HEK293 (cell line): Measurements from ENCODE around the gene ESPNL.

ENCODE experiments used
- ZNF626 ChIP-seq: fragments of 450-650 bp; sonication (Bioruptor Pico); formaldehyde crosslinking; IDR thresholded peaks from 2 replicates; pipeline ENCODE4 v1.5.1; 2018; ENCODE audit warnings: missing biosample characterization, missing genetic modification characterization, inconsistent platforms
- ZNF660 ChIP-seq: fragments of 450-650 bp; IDR thresholded peaks from 2 replicates; pipeline ENCODE4 v1.5.1; 2018; ENCODE audit warnings: missing biosample characterization, mild to moderate bottlenecking, missing genetic modification characterization
- ZNF677 ChIP-seq: fragments of 450-650 bp; IDR thresholded peaks from 2 replicates; pipeline ENCODE4 v1.5.0; 2018; ENCODE audit warnings: missing biosample characterization, mild to moderate bottlenecking, missing genetic modification characterization, moderate library complexity
- TF ChIP-seq, protein P1 (sequence below): fragments of 450-650 bp; formaldehyde crosslinking; IDR thresholded peaks from 2 replicates; pipeline ENCODE4 v1.5.1; 2016; ENCODE audit warnings: missing biosample characterization, missing genetic modification characterization
- TF ChIP-seq, protein P2 (sequence below): fragments of 450-650 bp; formaldehyde crosslinking; IDR thresholded peaks from 2 replicates; pipeline ENCODE4 v1.5.1; 2016; ENCODE audit warnings: missing biosample characterization, missing genetic modification characterization
- TF ChIP-seq, protein P3 (sequence below): fragments of 450-650 bp; IDR thresholded peaks from 2 replicates; pipeline ENCODE4 v1.5.1; 2018; ENCODE audit warnings: missing biosample characterization, mild to moderate bottlenecking, missing genetic modification characterization

DNA sequence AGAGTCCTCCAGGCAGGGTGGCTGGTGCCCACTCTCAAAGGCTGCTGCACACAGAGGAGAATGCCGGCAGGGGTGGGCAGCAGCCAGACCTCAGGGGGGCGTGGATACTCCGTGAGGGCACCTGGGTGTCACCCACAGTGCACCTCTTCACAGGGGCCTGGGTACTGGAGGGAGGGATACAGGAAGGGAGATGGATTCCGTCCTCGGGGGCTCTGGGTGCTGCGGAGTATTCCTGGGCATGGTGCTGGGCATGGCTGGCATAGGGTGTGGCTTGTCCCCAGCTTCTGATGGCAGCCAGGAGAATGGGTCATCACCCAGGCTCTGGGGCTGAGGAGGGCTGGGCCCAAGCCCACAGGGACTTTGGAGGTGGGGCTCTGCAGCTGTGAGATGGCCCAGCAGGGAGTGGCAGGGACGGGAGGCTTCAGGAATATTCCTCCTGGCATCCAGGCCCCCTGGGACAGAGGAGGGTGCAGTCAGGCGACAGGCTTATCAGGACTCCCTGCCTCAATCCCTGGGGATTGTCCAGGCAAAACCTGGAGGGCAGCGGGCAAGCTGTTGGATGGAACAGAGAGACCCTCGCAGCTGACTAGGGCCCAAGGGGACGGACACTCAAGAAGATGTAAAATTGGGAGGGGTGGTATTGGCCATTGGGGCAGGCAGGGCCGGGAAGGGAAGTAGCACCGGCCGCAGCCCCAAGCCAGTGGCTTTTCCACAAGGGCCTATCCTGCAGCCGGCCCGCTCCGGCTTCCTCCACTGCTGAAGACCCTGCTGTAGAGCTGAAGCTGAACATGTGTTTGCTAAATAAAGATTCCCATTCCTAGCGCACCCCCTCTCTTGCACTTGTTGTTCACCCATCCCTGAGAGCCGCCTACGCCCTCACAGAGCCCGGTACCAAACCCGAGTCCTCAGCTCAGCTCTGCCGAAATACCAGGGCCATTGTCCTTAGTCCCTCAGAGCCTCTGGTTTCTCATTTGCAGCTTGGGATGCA is 32.6 kb downstream of the ESPNL start:
- TF ChIP-seq, protein P1, sequence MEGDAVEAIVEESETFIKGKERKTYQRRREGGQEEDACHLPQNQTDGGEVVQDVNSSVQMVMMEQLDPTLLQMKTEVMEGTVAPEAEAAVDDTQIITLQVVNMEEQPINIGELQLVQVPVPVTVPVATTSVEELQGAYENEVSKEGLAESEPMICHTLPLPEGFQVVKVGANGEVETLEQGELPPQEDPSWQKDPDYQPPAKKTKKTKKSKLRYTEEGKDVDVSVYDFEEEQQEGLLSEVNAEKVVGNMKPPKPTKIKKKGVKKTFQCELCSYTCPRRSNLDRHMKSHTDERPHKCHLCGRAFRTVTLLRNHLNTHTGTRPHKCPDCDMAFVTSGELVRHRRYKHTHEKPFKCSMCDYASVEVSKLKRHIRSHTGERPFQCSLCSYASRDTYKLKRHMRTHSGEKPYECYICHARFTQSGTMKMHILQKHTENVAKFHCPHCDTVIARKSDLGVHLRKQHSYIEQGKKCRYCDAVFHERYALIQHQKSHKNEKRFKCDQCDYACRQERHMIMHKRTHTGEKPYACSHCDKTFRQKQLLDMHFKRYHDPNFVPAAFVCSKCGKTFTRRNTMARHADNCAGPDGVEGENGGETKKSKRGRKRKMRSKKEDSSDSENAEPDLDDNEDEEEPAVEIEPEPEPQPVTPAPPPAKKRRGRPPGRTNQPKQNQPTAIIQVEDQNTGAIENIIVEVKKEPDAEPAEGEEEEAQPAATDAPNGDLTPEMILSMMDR = no peak
- TF ChIP-seq ZNF660 (tag by site-specific recombination) (no peak), ZNF626 (no peak), ZNF677 (no peak)
- TF ChIP-seq, protein P2, sequence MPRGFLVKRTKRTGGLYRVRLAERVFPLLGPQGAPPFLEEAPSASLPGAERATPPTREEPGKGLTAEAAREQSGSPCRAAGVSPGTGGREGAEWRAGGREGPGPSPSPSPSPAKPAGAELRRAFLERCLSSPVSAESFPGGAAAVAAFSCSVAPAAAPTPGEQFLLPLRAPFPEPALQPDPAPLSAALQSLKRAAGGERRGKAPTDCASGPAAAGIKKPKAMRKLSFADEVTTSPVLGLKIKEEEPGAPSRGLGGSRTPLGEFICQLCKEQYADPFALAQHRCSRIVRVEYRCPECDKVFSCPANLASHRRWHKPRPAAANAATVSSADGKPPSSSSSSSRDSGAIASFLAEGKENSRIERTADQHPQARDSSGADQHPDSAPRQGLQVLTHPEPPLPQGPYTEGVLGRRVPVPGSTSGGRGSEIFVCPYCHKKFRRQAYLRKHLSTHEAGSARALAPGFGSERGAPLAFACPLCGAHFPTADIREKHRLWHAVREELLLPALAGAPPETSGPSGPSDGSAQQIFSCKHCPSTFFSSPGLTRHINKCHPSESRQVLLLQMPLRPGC (tag by site-specific recombination) = no peak
- TF ChIP-seq, protein P3, sequence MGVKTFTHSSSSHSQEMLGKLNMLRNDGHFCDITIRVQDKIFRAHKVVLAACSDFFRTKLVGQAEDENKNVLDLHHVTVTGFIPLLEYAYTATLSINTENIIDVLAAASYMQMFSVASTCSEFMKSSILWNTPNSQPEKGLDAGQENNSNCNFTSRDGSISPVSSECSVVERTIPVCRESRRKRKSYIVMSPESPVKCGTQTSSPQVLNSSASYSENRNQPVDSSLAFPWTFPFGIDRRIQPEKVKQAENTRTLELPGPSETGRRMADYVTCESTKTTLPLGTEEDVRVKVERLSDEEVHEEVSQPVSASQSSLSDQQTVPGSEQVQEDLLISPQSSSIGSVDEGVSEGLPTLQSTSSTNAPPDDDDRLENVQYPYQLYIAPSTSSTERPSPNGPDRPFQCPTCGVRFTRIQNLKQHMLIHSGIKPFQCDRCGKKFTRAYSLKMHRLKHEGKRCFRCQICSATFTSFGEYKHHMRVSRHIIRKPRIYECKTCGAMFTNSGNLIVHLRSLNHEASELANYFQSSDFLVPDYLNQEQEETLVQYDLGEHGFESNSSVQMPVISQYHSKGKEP (tag by site-specific recombination) = no peak
